Naive thymus-derived CD4-positive, alpha-beta T cell (primary cell): ENCODE results near the gene CREBBP. TPM values are rescaled to one million over a fixed set of nuclear protein-coding genes. Genes with fewer than 3 reads are reported as not detected.

Experiments
- ATAC-seq: fragments of 150-1000 bp; cut with Tn5 transposase; 2 replicates; pipeline ENCODE4 v1.10.0; 2021; ENCODE audit warnings: mild to moderate bottlenecking, moderate library complexity
- CTCF ChIA-PET: fragments of 350-600 bp; sonication (Branson Sonifier 250); formaldehyde crosslinking; loops from one replicate; lab custom pipeline; 2021; ENCODE audit warnings: antibody characterized with exemption; lab: Charles Lee
- POLR2A ChIA-PET: fragments of 350-600 bp; sonication (Branson Sonifier 250); formaldehyde crosslinking; loops from one replicate; lab custom pipeline; 2021; ENCODE audit warnings: antibody characterized with exemption, inconsistent platforms; lab: Charles Lee
- DNase-seq, 9 donors: peaks; one replicate each; pipeline versions ENCODE4 v3.0.0 to v3.0.0-alpha.2; 2020 to 2022; ENCODE audit warnings: mixed read lengths in 1 of 9
- H3K27ac ChIP-seq: one replicate; pipeline ENCODE4 v1.7.0; 2013; ENCODE audit warnings: mild to moderate bottlenecking, low read depth, low read length, moderate library complexity
- H3K27me3 ChIP-seq, 2 donors: one replicate each; pipeline ENCODE4 v1.7.0; 2013; ENCODE audit warnings: low read length in 2 of 2, mild to moderate bottlenecking in 2 of 2, moderate library complexity in 2 of 2; ENCODE audit not compliant: control insufficient read depth in 2 of 2, insufficient read depth in 2 of 2
- H3K36me3 ChIP-seq, 3 experiments: 1 replicate in 2 of 3; 2 replicates in 1 of 3; pipeline ENCODE4 v1.7.0; 2013; ENCODE audit warnings: low read length in 3 of 3, mild to moderate bottlenecking in 3 of 3, moderate library complexity in 1 of 3; ENCODE audit not compliant: insufficient read depth in 3 of 3, control insufficient read depth in 2 of 3
- H3K4me1 ChIP-seq, 2 donors: one replicate each; pipeline ENCODE4 v1.7.0; 2013; ENCODE audit warnings: low read length in 2 of 2, mild to moderate bottlenecking in 2 of 2, moderate library complexity in 1 of 2; ENCODE audit not compliant: control insufficient read depth in 2 of 2, insufficient read depth in 2 of 2
- H3K4me3 ChIP-seq: 2 replicates; pipeline ENCODE4 v1.7.0; 2013; ENCODE audit warnings: mild to moderate bottlenecking, low read length
- H3K9me3 ChIP-seq, 3 experiments: 1 replicate in 2 of 3; 2 replicates in 1 of 3; pipeline ENCODE4 v1.7.0; 2013; ENCODE audit warnings: low read length in 3 of 3; ENCODE audit not compliant: control insufficient read depth in 2 of 3
- H3K27ac Mint-ChIP-seq, 9 donors: one replicate each; pipeline ENCODE4 v1.8.0; 2020 to 2022; ENCODE audit warnings: mixed read lengths in 9 of 9, mild to moderate bottlenecking in 8 of 9, moderate library complexity in 5 of 9, inconsistent platforms in 2 of 9
- H3K27me3 Mint-ChIP-seq, 5 donors: one replicate each; pipeline ENCODE4 v1.8.0; 2021 to 2022; ENCODE audit warnings: mixed read lengths in 5 of 5, mild to moderate bottlenecking in 1 of 5
- H3K36me3 Mint-ChIP-seq, 5 donors: one replicate each; pipeline ENCODE4 v1.8.0; 2020 to 2022; ENCODE audit warnings: mixed read lengths in 5 of 5, mild to moderate bottlenecking in 3 of 5, inconsistent platforms in 1 of 5
- H3K4me1 Mint-ChIP-seq, 7 donors: one replicate each; pipeline ENCODE4 v1.8.0; 2020 to 2022; ENCODE audit warnings: mixed read lengths in 7 of 7, mild to moderate bottlenecking in 3 of 7, inconsistent platforms in 1 of 7
- H3K4me3 Mint-ChIP-seq, 10 donors: one replicate each; pipeline ENCODE4 v1.8.0; 2020 to 2022; ENCODE audit warnings: mild to moderate bottlenecking in 10 of 10, mixed read lengths in 10 of 10, moderate library complexity in 6 of 10, inconsistent platforms in 2 of 10
- H3K9me3 Mint-ChIP-seq, 11 donors: one replicate each; pipeline ENCODE4 v1.8.0; 2020 to 2022; ENCODE audit warnings: mixed read lengths in 11 of 11, mild to moderate bottlenecking in 4 of 11, inconsistent platforms in 1 of 11, moderate library complexity in 1 of 11
- intact Hi-C, 2 donors: fragments of 100-400 bp; cut with micrococcal nuclease; formaldehyde crosslinking; loops; one replicate each; pipeline ENCODE4 v1.15.1; 2023
- polyA plus RNA-seq, 2 donors: library from polyadenylated mRNA; unstranded; fragments of 300-500 nt; fragmentation: Illumina TruSeq; gene quantifications; one replicate each; pipeline ENCODE4 v1.2.3, GENCODE V29; 2021
- total RNA-seq, 6 experiments: library from RNA in 5 of 6; stranded (reverse) in 5 of 6; gene quantifications; 1 replicate in 5 of 6; 2 replicates in 1 of 6; pipeline ENCODE4 v1.2.3 and lab custom pipeline; 2021 to 2026

The CREBBP gene
- total and polyA plus RNA-seq, 7 experiments from 2014 or later, result 10.5 to 194 (median 126) TPM

DNA sequence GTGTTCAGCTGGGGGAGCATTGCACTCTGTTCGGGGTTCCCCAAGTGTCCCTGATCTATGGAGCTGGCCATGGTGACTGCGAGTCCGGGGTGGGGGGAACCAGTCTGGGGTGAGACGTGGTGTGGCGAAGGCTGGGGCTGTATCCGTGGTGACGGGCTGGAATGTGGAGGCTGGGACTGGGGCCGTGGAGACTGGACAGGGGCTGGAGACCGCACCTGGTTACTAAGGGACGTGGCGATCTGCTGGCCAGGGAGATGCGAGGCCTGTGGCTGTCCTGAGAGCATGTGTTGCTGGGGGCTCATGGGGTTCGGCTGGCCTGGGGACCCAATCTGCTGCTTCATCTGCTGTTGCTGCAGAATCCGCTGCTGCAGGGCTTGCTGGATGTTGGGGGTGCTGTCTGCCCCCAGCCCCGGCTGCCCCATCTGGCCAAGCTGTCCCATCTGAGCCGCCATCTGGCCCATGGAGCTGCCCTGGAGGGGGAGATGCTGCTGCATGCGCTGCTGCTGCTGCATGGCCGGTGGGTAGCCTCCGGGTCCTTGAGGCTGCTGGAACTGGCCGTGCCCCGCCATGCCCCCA lies 152.6 kb downstream of the CREBBP start:
- no peak overlapping the region for H3K27ac Mint-ChIP-seq
- CTCF ChIA-PET, result no interaction called here

GRCh38 chr16:3726021-3726687 lies 154.4 kb downstream of the CREBBP start:
- intact Hi-C loops, result no loop called here
- H3K9me3 Mint-ChIP-seq, result peaks cover 0 to 4% (median 0%) of the 10 kb centered on the region in 11 donors
- H3K36me3 Mint-ChIP-seq, result peaks cover 11 to 28% (median 13%) of the 10 kb centered on the region in 5 donors
- CTCF ChIA-PET, result no interaction called here
- H3K27me3 ChIP-seq, result no peaks in the 10 kb centered on the region
- no peak overlapping the region for H3K4me3 Mint-ChIP-seq
- peaks cover 0 to 41% (median 9%) of the 10 kb centered on the region in 3 experiments for H3K36me3 ChIP-seq
- H3K4me3 ChIP-seq, result no peak overlapping the region
- no peak for ATAC-seq
- no peak for DNase-seq
- H3K4me1 ChIP-seq, result no peaks in the 10 kb centered on the region
- peak overlapping the region in 1 of 9 donors; percentile 14 for H3K27ac Mint-ChIP-seq
- no peak overlapping the region for H3K27ac ChIP-seq
- no peaks in the 10 kb centered on the region for H3K9me3 ChIP-seq
- H3K4me1 Mint-ChIP-seq, result peaks cover 0 to 3% (median 0%) of the 10 kb centered on the region in 7 donors
- no peaks in the 10 kb centered on the region for H3K27me3 Mint-ChIP-seq
- POLR2A ChIA-PET, result no interaction called here

More for the DNA sequence above, 152.6 kb downstream of the CREBBP start:
- Histone ChIP-seq H3K4me1 (no peaks in the 10 kb centered on the region), H3K27me3 (no peaks in the 10 kb centered on the region), H3K36me3 (peaks cover 0 to 59% (median 17%) of the 10 kb centered on the region in 3 experiments), H3K4me3 (no peak overlapping the region), H3K9me3 (no peaks in the 10 kb centered on the region), H3K27ac (no peak overlapping the region)
- POLR2A ChIA-PET, result no interaction called here
- no peak overlapping the region for H3K4me3 Mint-ChIP-seq
- peaks cover 0 to 3% (median 0%) of the 10 kb centered on the region in 7 donors for H3K4me1 Mint-ChIP-seq
- intact Hi-C loops, result no loop called here
- ATAC-seq, result no peak
- no peak for DNase-seq
- H3K9me3 Mint-ChIP-seq, result peaks cover 0 to under 1% (median 0%) of the 10 kb centered on the region in 11 donors
- H3K27me3 Mint-ChIP-seq, result no peaks in the 10 kb centered on the region
- peaks cover 11 to 37% (median 17%) of the 10 kb centered on the region in 5 donors for H3K36me3 Mint-ChIP-seq

GRCh38 chr16:3725276-3725675 lies 155.2 kb downstream of the CREBBP start:
- intact Hi-C loops, result no loop called here
- Histone ChIP-seq H3K4me3 (no peak overlapping the region), H3K36me3 (peaks cover 0 to 33% (median 5%) of the 10 kb centered on the region in 3 experiments), H3K27me3 (no peaks in the 10 kb centered on the region), H3K4me1 (no peaks in the 10 kb centered on the region), H3K9me3 (no peaks in the 10 kb centered on the region), H3K27ac (no peak overlapping the region)
- CTCF ChIA-PET, result no interaction called here
- Mint-ChIP-seq H3K4me1 (peaks cover 0 to 3% (median 0%) of the 10 kb centered on the region in 7 donors), H3K27ac (peak overlapping the region in 1 of 9 donors; percentile 23), H3K27me3 (no peaks in the 10 kb centered on the region), H3K9me3 (peaks cover 0 to 4% (median 0%) of the 10 kb centered on the region in 11 donors), H3K36me3 (peaks cover 7 to 19% (median 10%) of the 10 kb centered on the region in 5 donors), H3K4me3 (peak overlapping the region in 2 of 10 donors; percentile 12 to 37)
- no peak for DNase-seq
- ATAC-seq, result no peak
- POLR2A ChIA-PET, result interaction anchor here (0.5 kb wide), 1 partner anchor 1232 kb away, joined by 3 read pairs; no protein-coding TSS in a partner anchor

- Mint-ChIP-seq H3K4me3 (no peak overlapping the region), H3K27me3 (no peaks in the 10 kb centered on the region), H3K36me3 (peaks cover 0 to 4% (median 1%) of the 10 kb centered on the region in 5 donors), H3K9me3 (peaks cover 0 to 4% (median 0%) of the 10 kb centered on the region in 11 donors), H3K4me1 (peaks cover 0 to 10% (median 5%) of the 10 kb centered on the region in 7 donors), H3K27ac (peak overlapping the region in 1 of 9 donors; percentile 14)
- Histone ChIP-seq H3K27me3 (no peaks in the 10 kb centered on the region), H3K4me3 (no peak overlapping the region), H3K36me3 (peaks cover 0 to 6% (median under 1%) of the 10 kb centered on the region in 3 experiments), H3K9me3 (no peaks in the 10 kb centered on the region), H3K27ac (no peak overlapping the region), H3K4me1 (peaks cover 5 to 6% of the 10 kb centered on the region in 2 donors)
- ChIA-PET POLR2A (no interaction called here), CTCF (interaction anchor here (0.6 kb wide), 2 partner anchors 10 to 485 kb away, joined by 3 read pairs; no protein-coding TSS in a partner anchor)
- intact Hi-C loops, result no loop called here
- no peak for ATAC-seq
- DNase-seq, result no peak
Observed at GRCh38 chr16:3722508-3722907, 158.0 kb downstream of the CREBBP start.

DNA sequence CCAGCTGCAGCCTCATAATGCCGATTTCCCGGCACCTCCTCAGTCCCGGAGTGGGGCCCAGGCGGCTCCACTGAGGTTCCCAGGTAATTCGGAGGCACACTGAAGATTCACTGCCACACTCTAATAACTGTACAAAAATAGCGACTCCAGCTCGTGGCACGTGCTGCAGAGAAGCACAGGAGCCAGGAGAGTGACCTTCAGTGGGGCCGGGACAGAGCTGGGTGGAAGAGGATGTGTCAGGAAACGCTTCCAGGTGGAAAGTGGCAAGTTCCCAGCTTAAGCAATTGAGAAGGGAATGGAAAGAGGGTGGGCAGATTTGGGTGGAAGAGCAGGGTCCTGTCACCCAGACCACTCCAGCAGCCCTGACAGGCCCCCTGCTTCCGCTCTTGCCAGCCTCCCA lies 160.1 kb downstream of the CREBBP start:
- Histone ChIP-seq H3K27me3 (no peaks in the 10 kb centered on the region), H3K27ac (no peak overlapping the region), H3K4me1 (peaks cover 6 to 11% of the 10 kb centered on the region in 2 donors), H3K36me3 (peaks cover 0 to 4% (median 0%) of the 10 kb centered on the region in 3 experiments), H3K9me3 (no peaks in the 10 kb centered on the region), H3K4me3 (no peak overlapping the region)
- H3K9me3 Mint-ChIP-seq, result peaks cover 0 to 4% (median 0%) of the 10 kb centered on the region in 11 donors
- no peaks in the 10 kb centered on the region for H3K27me3 Mint-ChIP-seq
- no peak overlapping the region for H3K4me3 Mint-ChIP-seq
- intact Hi-C loops, result no loop called here
- DNase-seq (no peak), ATAC-seq (no peak)
- ChIA-PET POLR2A (interaction anchor here (1.1 kb wide), 1 partner anchor 37 kb away, joined by 3 read pairs; no protein-coding TSS in a partner anchor), CTCF (no interaction called here)
- H3K27ac Mint-ChIP-seq, result no peak overlapping the region
- H3K4me1 Mint-ChIP-seq, result peaks cover 0 to 17% (median 14%) of the 10 kb centered on the region in 7 donors
- H3K36me3 Mint-ChIP-seq, result no peaks in the 10 kb centered on the region

GRCh38 chr16:3718628-3719027 lies 161.9 kb downstream of the CREBBP start:
- POLR2A ChIA-PET, result no interaction called here

More at GRCh38 chr16:3718628-3719027, 161.9 kb downstream of the CREBBP start:
- ATAC-seq (no peak), DNase-seq (no peak)
- Histone ChIP-seq H3K4me1 (peaks cover 6 to 11% of the 10 kb centered on the region in 2 donors), H3K4me3 (no peak overlapping the region), H3K27me3 (no peaks in the 10 kb centered on the region), H3K9me3 (no peaks in the 10 kb centered on the region), H3K27ac (no peak overlapping the region), H3K36me3 (peaks cover 0 to 9% (median 0%) of the 10 kb centered on the region in 3 experiments)
- CTCF ChIA-PET, result no interaction called here
- intact Hi-C loops, result loop anchor here in 1 of 2 donors (5.0 kb wide), 1 partner anchor 106 kb away; the partner anchor contains the start of gene SLX4
- H3K27ac Mint-ChIP-seq, result peak overlapping the region in 7 of 9 donors; percentile 33 to 91 (median 72)
- H3K4me1 Mint-ChIP-seq, result peaks cover 12 to 35% (median 27%) of the 10 kb centered on the region in 7 donors
- H3K4me3 Mint-ChIP-seq, result peak overlapping the region in 8 of 10 donors; percentile 27 to 89 (median 70)
- peaks cover 0 to 5% (median 4%) of the 10 kb centered on the region in 5 donors for H3K36me3 Mint-ChIP-seq
- no peaks in the 10 kb centered on the region for H3K27me3 Mint-ChIP-seq
- peaks cover 0 to 4% (median 0%) of the 10 kb centered on the region in 11 donors for H3K9me3 Mint-ChIP-seq
